Mucosa of gallbladder (tissue), 1 donor: ENCODE data around the gene GRIA1. TPM values are rescaled to one million over a fixed set of nuclear protein-coding genes. Genes with fewer than 3 reads are reported as not detected.
"Not testable (repeated sequence)": the region's sequence is repeated elsewhere in the genome, so short reads cannot be mapped to it uniquely, and the experiment has no call there.

Experiments used
- DNase-seq: peaks from one replicate; pipeline ENCODE4 v3.0.0-alpha.2; 2020; ENCODE audit warnings: low spot score
- total RNA-seq: library from RNA; stranded (reverse); gene quantifications from one replicate; pipeline ENCODE4 v1.2.1, GENCODE V29; 2021
- donor health status: DM: no; HTN: no; CAD: no.

GRIA1 gene
- total RNA-seq, 1 donor from 2014 or later = not detected

- no peak for DNase-seq
Measured at GRCh38 chr5:153718713-153719112, 228.2 kb downstream of the GRIA1 start.

DNA sequence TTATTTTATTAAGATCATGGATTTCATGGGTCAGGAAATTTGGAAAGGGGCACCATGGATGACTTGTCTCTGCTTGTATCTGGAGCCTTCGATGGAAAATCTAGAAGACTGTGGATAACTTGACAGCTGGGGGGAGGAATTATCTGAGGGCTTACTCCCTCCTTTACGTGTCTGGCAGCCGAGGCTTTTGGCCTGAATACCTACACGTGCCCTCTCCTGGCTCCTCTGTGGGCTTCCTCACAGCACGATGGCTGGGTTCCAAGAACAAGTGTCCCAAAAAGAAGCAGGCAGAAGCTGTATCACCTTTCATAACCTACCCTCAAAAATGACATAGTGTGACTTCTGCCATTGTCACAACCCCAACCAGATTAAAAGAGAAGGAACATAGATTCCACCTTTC is 228.9 kb downstream of the GRIA1 start:
- DNase-seq = no peak

DNA sequence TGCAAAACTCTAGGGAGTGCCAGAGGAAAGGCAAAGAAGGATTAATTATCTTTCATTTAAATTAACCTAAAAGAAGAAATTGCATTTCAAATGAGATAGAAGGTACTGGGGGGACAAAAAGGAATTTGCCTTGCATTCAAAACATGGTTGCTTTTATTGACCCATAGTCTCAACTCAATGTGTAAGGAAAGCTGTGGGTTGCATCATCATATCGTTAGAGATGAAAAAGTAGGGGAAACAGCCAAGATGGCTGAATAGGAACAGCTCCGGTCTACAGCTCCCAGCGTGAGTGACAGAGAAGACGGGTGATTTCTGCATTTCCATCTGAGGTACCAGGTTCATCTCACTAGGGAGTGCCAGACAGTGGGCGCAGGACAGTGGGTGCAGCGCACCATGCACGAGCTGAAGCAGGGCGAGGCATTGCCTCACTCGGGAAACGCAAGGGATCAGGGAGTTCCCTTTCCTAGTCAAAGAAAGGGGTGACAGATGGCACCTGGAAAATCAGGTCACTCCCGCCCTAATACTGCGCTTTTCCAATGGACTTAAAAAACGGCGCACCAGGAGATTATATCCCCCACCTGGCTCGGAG is 232.6 kb downstream of the GRIA1 start:
- DNase-seq = not testable (repeated sequence)

DNA sequence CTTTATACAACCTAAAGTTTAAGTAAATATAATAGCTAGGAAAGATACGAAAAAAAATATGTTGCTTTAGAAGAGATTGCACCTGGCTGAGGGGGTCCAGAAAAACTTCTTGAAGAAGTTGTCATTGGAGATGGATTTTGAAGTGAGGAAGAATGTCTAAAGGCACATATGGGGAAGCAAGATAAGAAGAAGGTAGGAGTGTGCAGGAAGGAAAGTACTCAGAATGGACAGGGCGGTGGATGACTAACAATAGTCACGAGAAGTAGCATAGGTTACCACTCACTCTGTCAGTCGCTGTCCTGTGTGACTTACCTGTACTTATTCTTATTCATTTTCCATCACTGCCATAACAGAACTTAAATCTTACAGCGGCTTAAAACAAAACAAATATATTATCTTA is 251.6 kb downstream of the GRIA1 start:
- DNase-seq = no peak

DNA sequence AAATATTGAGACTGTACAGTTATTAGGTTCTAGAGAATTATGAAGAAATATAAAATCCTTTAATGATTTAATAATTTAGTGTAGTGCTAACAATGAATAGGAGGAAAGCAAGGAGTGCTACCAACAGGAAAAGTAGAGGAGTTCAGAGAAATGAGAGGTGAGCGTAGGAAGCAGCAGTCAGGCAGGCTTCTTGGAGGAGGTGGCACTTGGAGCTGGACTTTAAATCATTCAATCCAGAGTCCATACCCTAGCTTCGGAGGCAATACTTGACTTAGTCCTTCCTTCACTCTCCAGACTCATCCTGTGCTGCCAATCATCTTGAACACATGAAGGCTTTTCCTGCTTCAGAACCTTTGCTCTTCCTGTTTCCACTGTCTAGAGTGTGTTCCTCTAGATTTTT is 254.3 kb downstream of the GRIA1 start:
- DNase-seq = no peak

DNA sequence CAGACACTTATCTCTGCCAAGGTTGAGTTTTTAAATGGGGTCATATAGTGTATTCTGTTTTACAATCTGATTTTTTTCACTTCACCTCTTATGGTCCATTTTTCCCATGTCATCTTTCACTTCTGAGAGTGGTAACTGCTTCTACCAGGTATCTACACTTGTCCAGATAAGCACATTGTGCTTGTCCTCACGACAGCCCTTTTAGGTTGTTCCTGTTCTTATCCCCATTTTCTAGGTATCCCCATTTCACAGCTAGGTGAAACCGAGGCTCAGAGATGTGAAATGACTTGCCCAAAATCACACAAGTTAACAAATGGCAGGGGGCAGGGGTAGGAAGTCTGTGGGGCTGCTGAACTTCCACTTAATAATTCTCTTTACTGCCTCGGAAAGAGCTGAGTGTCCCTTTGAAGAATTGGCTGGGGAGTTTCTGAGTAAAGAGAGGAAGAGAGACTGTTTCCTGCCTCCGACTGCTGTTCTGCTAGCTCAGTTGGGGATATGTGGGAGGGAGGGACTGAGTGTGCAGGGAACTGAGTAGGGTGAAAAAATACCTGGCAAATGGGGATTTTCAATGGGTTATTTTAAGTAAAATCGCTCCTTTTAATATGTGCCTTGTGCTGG is 255.4 kb downstream of the GRIA1 start:
- no peak for DNase-seq

GRCh38 chr5:153746440-153746839 is 256.0 kb downstream of the GRIA1 start:
- no peak for DNase-seq

GRCh38 chr5:153748823-153749222 is 258.4 kb downstream of the GRIA1 start:
- no peak for DNase-seq

GRCh38 chr5:153749960-153750359 is 259.5 kb downstream of the GRIA1 start:
- no peak for DNase-seq

DNA sequence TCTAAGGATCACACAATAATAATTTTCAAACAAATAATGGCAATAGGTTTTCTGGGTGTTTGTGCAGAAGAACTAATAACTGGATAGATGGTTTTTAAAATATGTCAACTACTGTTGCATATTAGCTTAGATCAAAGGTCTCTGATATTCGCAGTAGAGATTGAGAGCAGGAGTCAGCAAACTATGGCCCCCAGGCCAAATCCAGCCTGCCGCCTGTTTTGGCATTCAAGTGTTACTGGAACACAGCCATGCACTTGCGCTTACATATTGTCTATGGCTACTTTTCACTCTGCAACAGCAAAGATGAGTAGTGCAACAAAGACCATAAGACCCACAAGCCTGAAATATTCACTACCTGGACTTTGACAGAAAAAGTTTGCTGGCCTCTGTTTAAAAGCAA is 260.8 kb downstream of the GRIA1 start:
- DNase-seq = no peak

GRCh38 chr5:153752890-153753289 is 262.4 kb downstream of the GRIA1 start:
- DNase-seq = no peak

GRCh38 chr5:153753645-153754432 is 263.4 kb downstream of the GRIA1 start:
- no peak for DNase-seq

DNA sequence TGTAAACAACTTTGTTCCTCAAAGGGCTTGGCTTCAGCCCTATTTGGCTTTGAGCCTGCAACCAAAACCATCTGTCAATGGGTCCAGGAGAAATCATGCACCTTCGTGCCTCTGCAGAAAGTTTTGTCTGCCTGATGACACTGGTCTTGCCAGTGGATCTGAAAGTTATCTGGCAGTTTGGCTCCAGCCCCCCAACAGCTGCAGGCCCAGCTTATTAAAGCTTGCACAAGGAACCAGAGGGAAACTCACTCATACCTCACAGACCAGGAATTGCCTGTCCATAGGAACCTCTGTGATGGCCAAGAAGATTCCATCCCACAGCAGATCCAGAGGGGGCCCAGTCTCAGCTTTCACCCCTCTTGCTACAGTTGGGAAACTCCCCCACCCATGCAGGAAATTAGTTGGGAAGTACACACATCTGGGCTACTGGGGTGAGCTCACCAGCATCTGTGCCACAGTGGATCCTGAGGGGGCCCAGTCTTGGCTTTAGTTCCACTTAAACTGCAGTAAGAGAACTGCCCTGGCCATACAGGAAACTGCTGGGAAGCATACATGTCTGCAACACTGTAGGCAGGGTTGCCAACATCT is 265.5 kb downstream of the GRIA1 start:
- DNase-seq = no peak

DNA sequence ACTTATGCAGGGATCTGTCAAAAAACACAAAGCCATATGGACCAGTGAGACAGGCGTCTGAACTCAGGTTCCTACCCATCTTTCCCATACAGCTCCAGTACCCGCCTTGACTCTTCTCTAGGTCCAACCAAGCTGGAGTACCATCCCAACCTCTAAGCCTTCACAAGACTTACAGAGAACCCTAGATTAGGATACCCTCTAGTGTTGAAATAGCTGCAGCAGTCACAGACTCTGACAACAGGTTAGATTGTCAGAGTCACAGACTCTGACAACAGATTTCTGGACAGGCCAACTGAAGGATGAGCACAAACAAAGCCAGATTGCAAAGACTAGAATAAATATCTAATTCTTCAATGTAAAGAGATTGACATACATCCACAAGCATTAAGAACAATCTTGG is 266.1 kb downstream of the GRIA1 start:
- no peak for DNase-seq

DNA sequence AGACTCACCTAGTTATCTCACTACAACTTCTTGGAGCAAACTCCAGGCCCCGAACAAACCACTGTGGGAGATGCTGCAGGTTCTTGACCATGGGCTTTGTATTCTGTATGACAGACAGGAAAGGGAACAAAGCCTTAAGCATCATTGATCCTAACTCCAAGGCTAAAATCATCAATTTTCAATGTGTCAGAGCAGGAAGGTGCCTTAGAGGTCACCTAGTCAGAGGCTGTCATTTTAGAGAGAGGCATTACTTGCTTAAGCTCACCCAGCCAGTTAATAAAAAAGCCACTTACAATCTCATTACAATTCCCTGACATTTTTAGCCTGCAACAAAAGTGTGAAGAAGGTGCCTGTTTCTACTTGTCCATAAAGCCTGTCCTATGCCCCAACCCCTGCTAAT is 275.5 kb downstream of the GRIA1 start:
- DNase-seq = no peak

DNA sequence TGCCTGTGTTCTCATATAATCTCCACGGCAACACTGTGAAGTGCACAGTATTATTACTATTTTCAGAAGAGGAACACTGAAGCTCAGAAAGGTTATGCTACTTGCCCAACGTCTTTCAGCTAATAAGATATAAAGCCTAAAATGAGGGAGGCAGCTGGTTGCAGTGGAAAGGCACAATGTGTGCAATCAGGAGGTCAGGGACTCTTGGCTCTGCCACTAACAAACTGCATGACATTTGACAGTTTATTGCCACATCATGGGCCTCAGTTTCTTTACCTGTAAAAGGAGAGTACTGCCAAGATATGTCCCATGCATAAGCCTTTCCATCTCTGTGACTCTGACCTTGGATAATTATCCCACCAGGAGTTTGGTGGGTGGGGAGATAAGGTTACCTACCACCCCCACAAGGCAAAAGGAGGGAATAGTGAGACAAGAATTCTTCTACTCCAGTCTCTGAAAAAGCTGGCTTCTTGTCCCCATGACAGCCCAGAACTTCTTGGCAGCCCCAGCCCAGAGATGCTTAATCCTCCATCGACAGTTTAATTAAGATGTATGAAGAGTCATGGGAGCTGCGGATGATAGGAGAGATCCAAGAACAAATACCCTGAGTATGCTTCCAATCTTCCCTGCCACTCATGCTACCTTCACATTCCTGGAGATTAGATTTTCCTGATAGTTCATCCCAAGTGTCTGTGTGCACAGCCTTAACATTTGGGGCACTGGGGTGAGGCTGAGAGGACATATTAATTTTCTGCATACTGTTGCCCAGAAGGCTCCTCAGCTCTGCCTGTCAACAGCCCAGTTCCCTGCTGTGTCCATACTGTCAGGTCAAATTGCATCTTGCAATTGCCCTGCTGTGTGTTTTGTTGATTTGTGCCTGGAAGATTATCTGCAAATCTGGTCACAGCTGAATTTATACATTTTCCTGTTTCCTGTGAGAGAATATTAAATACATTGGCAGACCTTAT is 277.0 kb downstream of the GRIA1 start:
- no peak for DNase-seq

DNA sequence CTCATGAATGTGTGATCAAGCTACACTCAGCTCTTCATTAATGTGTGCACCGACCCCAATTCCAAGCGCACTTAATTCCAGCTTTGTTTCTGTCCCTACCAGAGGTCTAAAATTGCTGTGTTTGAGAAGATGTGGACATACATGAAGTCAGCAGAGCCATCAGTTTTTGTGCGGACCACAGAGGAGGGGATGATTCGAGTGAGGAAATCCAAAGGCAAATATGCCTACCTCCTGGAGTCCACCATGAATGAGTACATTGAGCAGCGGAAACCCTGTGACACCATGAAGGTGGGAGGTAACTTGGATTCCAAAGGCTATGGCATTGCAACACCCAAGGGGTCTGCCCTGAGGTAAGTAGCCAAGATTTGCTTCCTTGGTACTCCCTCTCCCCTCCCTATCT is 279.6 kb downstream of the GRIA1 start:
- no peak for DNase-seq

DNA sequence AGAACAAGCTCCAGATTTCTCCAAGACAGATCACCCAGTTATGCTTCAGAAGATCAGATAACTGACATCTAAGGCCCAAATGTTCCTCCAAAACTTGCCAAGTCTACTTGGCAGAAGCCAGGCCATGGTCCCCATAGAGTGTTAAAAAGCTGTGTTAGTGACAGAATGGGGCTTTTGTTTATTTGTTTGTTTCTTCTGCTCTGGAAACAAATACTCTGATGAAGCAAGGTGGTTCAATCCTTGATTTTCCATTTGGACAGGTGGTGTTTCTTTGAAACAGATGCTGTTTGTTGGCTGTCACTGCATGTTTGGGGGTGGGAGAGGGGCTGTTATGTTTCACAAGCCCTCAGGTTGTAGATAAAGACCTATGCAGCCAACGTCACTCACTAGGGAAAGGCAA is 284.2 kb downstream of the GRIA1 start:
- DNase-seq = no peak

DNA sequence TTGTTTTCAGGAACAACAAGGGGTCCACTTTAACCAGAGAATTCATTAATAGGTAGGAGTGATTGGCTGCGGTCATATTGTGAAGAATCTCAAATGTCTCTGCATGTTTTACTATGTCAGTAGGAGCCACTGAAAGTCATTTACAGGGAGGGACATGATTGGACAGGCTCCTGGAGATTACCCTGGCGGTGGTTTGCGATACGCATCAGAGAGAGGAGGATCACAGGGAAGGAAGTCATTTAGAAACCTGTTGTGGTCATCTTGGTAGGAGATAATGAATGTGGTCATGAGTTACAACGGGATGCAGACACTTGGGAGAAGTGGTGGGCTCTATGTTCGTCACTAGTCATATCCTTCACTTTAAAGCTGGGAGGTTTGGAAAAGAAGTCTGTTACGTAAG is 285.5 kb downstream of the GRIA1 start:
- DNase-seq = no peak

GRCh38 chr5:153777681-153778581 is 287.5 kb downstream of the GRIA1 start:
- no peak for DNase-seq

DNA sequence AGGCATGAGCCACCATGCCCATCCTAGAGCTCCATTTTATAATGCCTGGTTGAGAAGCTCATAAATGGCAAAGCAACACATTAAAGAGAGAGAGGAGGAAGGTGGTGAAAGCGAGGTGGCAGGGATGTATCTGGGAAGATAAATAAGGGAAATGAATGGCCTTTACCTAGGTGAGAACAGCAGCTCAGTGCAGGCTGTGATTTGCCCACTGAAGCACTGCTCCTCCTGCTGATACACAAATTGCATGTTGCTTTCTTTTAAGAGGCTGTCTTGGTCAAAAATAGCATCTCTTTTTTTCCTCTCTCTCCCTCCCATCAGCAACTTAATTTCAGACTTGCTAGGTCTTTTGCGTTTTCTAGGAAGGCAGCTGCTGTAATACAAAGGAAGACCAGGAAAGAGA is 289.4 kb downstream of the GRIA1 start:
- DNase-seq = no peak
